Measurements from ENCODE around the gene FKBP1C.

Gene FKBP1C

GRCh38 chr6:63261820-63262219, 50.6 kb downstream of the FKBP1C start:
- DNase-seq (ENCODE audit: low read depth in 2 of 3, low spot score in 2 of 3): no peak

All from activated CD8-positive, alpha-beta memory T cell treated with anti-CD3 and anti-CD28 coated beads for 48 hours (primary cell).